ENCODE measurements around the gene CRIP3. TPM values are rescaled to one million over a fixed set of nuclear protein-coding genes. Genes with fewer than 3 reads are reported as not detected.

The CRIP3 gene
- total RNA-seq, 2 donors from 2014 or later, result not detected

DNA sequence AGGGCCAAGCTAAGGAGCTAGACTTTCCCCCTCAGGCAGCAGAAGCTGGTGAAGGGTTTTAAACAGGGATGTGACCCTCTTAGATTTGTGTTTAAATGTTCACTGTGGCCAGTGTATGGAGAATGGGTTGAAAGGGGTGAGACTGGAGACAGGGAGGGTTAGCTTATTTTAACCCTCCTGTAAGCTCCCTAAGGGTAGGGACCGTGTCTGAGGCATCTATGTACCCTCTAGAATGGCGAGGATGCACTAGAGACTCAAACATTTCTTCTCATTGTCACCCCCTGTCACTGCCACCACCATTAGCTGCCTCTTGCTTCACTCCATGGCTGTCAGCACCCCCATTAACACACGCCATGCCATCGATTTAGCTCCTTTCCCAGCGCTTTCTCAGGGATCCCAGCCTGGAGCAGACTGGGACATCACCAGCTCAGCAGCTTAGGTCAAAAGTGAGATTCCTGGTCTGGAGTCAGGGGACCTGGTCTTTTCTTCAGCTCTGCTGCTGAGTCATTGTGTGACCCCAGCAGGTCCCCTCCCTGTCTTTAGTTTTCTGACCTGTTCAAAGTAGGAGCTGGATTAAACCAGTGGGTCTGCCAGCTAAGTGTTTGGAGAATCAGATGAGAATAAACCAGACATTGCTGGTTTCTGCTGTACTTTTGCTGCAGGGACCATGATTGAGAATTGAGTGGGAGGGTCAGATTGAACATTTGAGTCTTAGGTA is 11.7 kb downstream of the CRIP3 start:
- H3K9me3 ChIP-seq, result no peaks in the 10 kb centered on the region
- 86 to 89% methylated on average over 5 of the region's 5 CpGs for WGBS, 2 donors
- TF ChIP-seq POLR2A (IDR thresholded peaks at IDR 0.05), result no peak
- TF ChIP-seq, protein P1, sequence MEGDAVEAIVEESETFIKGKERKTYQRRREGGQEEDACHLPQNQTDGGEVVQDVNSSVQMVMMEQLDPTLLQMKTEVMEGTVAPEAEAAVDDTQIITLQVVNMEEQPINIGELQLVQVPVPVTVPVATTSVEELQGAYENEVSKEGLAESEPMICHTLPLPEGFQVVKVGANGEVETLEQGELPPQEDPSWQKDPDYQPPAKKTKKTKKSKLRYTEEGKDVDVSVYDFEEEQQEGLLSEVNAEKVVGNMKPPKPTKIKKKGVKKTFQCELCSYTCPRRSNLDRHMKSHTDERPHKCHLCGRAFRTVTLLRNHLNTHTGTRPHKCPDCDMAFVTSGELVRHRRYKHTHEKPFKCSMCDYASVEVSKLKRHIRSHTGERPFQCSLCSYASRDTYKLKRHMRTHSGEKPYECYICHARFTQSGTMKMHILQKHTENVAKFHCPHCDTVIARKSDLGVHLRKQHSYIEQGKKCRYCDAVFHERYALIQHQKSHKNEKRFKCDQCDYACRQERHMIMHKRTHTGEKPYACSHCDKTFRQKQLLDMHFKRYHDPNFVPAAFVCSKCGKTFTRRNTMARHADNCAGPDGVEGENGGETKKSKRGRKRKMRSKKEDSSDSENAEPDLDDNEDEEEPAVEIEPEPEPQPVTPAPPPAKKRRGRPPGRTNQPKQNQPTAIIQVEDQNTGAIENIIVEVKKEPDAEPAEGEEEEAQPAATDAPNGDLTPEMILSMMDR (IDR thresholded peaks at IDR 0.05), result no peak
- H3K4me1 ChIP-seq, result peaks cover 4% of the 10 kb centered on the region
- intact Hi-C loops (cut with DNase I), result no loop called here
- H3K4me3 ChIP-seq, result no peak overlapping the region
- H3K27me3 ChIP-seq, result no peaks in the 10 kb centered on the region
- H3K27ac ChIP-seq, result no peak overlapping the region
- DNase-seq, result no peak
- H3K36me3 ChIP-seq (replicated peaks in 1 of 2; ENCODE audit: insufficient read depth in 1 of 2, low read depth in 2 of 2), result no peaks in the 10 kb centered on the region
- no peak for ATAC-seq

DNA sequence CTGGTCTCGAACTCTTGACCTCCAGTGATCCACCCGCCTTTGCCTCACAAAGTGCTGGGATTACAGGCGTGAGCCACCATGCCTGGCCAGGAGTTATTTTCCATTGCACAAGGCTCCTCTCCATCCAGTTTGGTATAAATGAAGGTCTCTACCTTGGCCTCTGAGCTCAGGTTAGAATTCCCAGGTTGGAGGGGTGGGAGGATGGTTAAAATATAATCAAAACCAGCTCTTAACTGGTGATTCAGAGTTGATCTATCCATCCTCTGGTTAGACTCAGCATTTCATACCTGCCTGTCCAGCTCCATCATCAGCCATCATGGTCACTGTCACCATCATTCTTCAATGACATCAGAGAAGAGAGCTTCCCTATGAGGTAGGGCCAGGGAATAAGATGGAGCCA is 13.2 kb downstream of the CRIP3 start:
- H3K27me3 ChIP-seq, result no peaks in the 10 kb centered on the region
- intact Hi-C loops (cut with DNase I), result no loop called here
- H3K4me3 ChIP-seq, result no peak overlapping the region
- no peaks in the 10 kb centered on the region for H3K36me3 ChIP-seq (replicated peaks in 1 of 2; ENCODE audit: insufficient read depth in 1 of 2, low read depth in 2 of 2)
- peaks cover 4% of the 10 kb centered on the region for H3K4me1 ChIP-seq
- no peak for ATAC-seq
- no peak overlapping the region for H3K27ac ChIP-seq
- H3K9me3 ChIP-seq, result no peaks in the 10 kb centered on the region
- DNase-seq, result no peak
- TF ChIP-seq, protein P1 (IDR thresholded peaks at IDR 0.05), result no peak
- TF ChIP-seq POLR2A (IDR thresholded peaks at IDR 0.05), result no peak
- 78 to 92% methylated on average over 3 of the region's 3 CpGs for WGBS, 2 donors

DNA sequence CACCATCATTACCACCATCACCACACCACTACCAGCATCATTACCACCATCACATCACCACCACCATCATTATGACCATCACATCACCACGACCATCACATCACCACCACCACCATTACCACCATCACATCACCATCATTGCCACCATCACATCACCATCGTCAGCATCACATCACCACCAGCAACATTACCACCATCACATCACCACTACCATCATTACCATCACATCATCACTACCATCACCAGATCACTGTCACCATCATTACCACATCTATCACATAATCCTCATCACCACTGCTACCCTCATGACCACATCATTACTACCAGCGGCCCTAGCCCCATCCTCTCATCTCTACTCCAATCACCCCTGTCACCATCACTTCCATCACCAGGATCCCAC is 14.1 kb downstream of the CRIP3 start:
- H3K4me3 ChIP-seq, result no peak overlapping the region
- no peak for ATAC-seq
- DNase-seq, result no peak
- WGBS, 2 donors, result 68 to 69% methylated on average over 3 of the region's 3 CpGs
- no peaks in the 10 kb centered on the region for H3K9me3 ChIP-seq
- H3K27me3 ChIP-seq, result no peaks in the 10 kb centered on the region
- TF ChIP-seq POLR2A (IDR thresholded peaks at IDR 0.05), result no peak
- TF ChIP-seq, protein P1 (IDR thresholded peaks at IDR 0.05), result no peak
- intact Hi-C loops (cut with DNase I), result no loop called here
- H3K36me3 ChIP-seq (replicated peaks in 1 of 2; ENCODE audit: insufficient read depth in 1 of 2, low read depth in 2 of 2), result no peaks in the 10 kb centered on the region
- peaks cover 4% of the 10 kb centered on the region for H3K4me1 ChIP-seq
- no peak overlapping the region for H3K27ac ChIP-seq

DNA sequence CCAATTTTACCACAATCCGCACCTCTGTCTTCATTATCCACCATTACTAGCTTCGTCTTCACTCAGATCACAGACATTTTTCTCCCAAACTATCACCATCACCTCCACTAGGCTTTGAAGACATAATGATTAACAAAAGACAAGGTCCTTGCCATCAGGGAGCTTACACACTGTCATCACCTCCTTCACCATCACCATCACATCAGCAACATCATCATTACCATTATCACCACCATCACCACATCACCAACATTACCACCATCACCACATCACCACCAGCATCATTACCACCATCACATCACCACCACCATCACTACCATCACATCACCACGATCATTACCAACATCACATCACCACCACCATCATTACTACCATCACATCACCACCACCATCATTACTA is 14.9 kb downstream of the CRIP3 start:
- intact Hi-C loops (cut with DNase I), result no loop called here
- DNase-seq, result no peak
- Histone ChIP-seq H3K36me3 (replicated peaks in 1 of 2; ENCODE audit: insufficient read depth in 1 of 2, low read depth in 2 of 2) (no peaks in the 10 kb centered on the region), H3K27me3 (no peaks in the 10 kb centered on the region), H3K27ac (no peak overlapping the region), H3K4me1 (peaks cover 4% of the 10 kb centered on the region), H3K4me3 (no peak overlapping the region), H3K9me3 (no peaks in the 10 kb centered on the region)
- TF ChIP-seq, protein P1 (IDR thresholded peaks at IDR 0.05), result no peak
- TF ChIP-seq POLR2A (IDR thresholded peaks at IDR 0.05), result no peak
- WGBS, 2 donors, result 82 to 95% methylated on average over 3 of the region's 3 CpGs
- no peak for ATAC-seq

DNA sequence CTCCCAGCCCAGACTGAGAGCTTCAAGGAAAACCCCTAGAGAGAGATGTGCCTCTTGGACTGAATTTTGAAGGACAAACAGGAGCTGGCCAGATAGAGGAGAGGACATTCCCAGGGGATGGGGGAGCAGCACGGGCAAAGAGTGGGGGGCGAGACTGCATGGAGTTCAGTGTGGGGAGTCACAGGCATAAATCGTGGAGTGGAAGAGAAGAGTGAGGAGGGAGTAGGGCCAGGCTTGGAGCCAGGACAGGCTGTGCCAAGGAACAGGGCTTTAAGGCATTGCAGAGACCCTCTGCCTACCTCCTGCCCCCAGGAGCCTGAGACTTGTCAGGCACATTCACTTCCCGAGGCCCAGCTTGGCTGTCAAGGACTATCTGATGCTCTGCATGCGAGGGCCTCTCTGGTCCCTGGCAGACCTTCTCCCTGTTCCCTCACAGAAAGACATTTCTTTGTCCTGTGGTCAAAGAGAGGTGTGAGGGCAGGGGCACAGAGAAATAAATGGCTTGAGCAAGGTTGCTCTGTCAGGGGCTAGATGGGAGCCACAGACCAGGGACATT is 15.8 kb downstream of the CRIP3 start:
- H3K9me3 ChIP-seq, result no peaks in the 10 kb centered on the region
- DNase-seq, result no peak
- 62 to 72% methylated on average over 5 of the region's 5 CpGs for WGBS, 2 donors
- intact Hi-C loops (cut with DNase I), result no loop called here
- H3K27ac ChIP-seq, result no peak overlapping the region
- no peak overlapping the region for H3K4me3 ChIP-seq
- TF ChIP-seq, protein P1 (IDR thresholded peaks at IDR 0.05), result no peak
- no peak for TF ChIP-seq POLR2A (IDR thresholded peaks at IDR 0.05)
- no peak for ATAC-seq
- H3K27me3 ChIP-seq, result no peaks in the 10 kb centered on the region
- peaks cover 2% of the 10 kb centered on the region for H3K4me1 ChIP-seq
- no peaks in the 10 kb centered on the region for H3K36me3 ChIP-seq (replicated peaks in 1 of 2; ENCODE audit: insufficient read depth in 1 of 2, low read depth in 2 of 2)
